ENCODE measurements around the gene SNRNP70. TPM values are rescaled to one million over a fixed set of nuclear protein-coding genes. Genes with fewer than 3 reads are reported as not detected.

SNRNP70 gene
- total and polyA plus RNA-seq, 2 experiments from 2014 or later = 243 to 361 TPM

GRCh38 chr19:49109051-49109450, 23.8 kb downstream of the SNRNP70 start:
- Histone ChIP-seq H3K4me1 (ENCODE audit: insufficient read depth) (no peaks in the 10 kb centered on the region; the same call in 1 of the 2 replicates), H3F3A (replicated peaks; ENCODE audit: low read depth) (peaks cover 36% of the 10 kb centered on the region), H3K27me3 (ENCODE audit: insufficient read depth) (no peaks in the 10 kb centered on the region), H3K4me3 (no peak overlapping the region), H3K36me3 (ENCODE audit: insufficient read depth) (0 out of 2 replicates have a peak, but pooled peaks cover 10% of the 10 kb centered on the region), H3K79me2 (replicated peaks; ENCODE audit: insufficient read depth) (no peaks in the 10 kb centered on the region), H4K20me1 (replicated peaks; ENCODE audit: insufficient read depth) (peaks cover 30% of the 10 kb centered on the region; the same call in 1 of the 2 replicates), H3K9me2 (ENCODE audit: insufficient read depth) (no peaks in the 10 kb centered on the region), H2AFZ (no peak overlapping the region), H3K27ac (ENCODE audit: low read depth) (no peak overlapping the region), H3K4me2 (no peak overlapping the region)
- peaks cover 21% of the 10 kb centered on the region for H3K4me1 Mint-ChIP-seq
- TF ChIP-seq EZH2phosphoT487 (IDR thresholded peaks at IDR 0.05; ENCODE audit: unreplicated experiment) (no peak), REST (IDR thresholded peaks at IDR 0.05; ENCODE audit: unreplicated experiment) (no peak), ETS1 (IDR thresholded peaks at IDR 0.05) (no peak), JUNB (IDR thresholded peaks at IDR 0.05; ENCODE audit: unreplicated experiment) (no peak), CREB1 (CRISPR knock-in tag; IDR thresholded peaks at IDR 0.05; ENCODE audit: low read depth) (no peak), POLR2AphosphoS5 (IDR thresholded peaks at IDR 0.05; ENCODE audit: low read depth) (no peak)
- no peak overlapping the region for H3K4me3 Mint-ChIP-seq
- ATAC-seq (no peak), DNase-seq (ENCODE audit: low spot score) (no peak)
- peaks cover 52% of the 10 kb centered on the region for H3K36me3 Mint-ChIP-seq (ENCODE audit: low read depth)
- H3K27ac Mint-ChIP-seq = peak overlapping the region; percentile 85; the same call in 1 of the 2 replicates
- peaks cover 21% of the 10 kb centered on the region for H3K27me3 Mint-ChIP-seq (ENCODE audit: insufficient read depth, low read depth, poor library complexity)
- H3K9me3 Mint-ChIP-seq = no peaks in the 10 kb centered on the region; the same call in 1 of the 3 replicates

- no peak overlapping the region for H3K4me2 ChIP-seq
- H3K27ac Mint-ChIP-seq = no peak overlapping the region
- no peak overlapping the region for H3K4me3 ChIP-seq
- H3F3A ChIP-seq (replicated peaks; ENCODE audit: low read depth) = peaks cover 35% of the 10 kb centered on the region
- H3K27ac ChIP-seq (ENCODE audit: low read depth) = no peak overlapping the region
- H3K4me3 Mint-ChIP-seq = no peak overlapping the region
- no peak for DNase-seq (ENCODE audit: low spot score)
- TF ChIP-seq STAT1 (IDR thresholded peaks at IDR 0.05; ENCODE audit: unreplicated experiment) = no peak
- no peak for TF ChIP-seq NANOG (IDR thresholded peaks at IDR 0.05; ENCODE audit: borderline replicate concordance)
- no peak; the same call in 1 of the 2 replicates for TF ChIP-seq POLR2AphosphoS5 (IDR thresholded peaks at IDR 0.05; ENCODE audit: low read depth)
- H3K36me3 Mint-ChIP-seq (ENCODE audit: low read depth) = peaks cover 46% of the 10 kb centered on the region
- H2AFZ ChIP-seq = no peak overlapping the region
- 0 out of 2 replicates have a peak, but pooled peaks cover 10% of the 10 kb centered on the region for H3K36me3 ChIP-seq (ENCODE audit: insufficient read depth)
- H3K27me3 Mint-ChIP-seq (ENCODE audit: insufficient read depth, low read depth, poor library complexity) = peaks cover 21% of the 10 kb centered on the region
- H3K9me2 ChIP-seq (ENCODE audit: insufficient read depth) = no peaks in the 10 kb centered on the region
- H3K9me3 Mint-ChIP-seq = no peaks in the 10 kb centered on the region; the same call in 1 of the 3 replicates
- H3K79me2 ChIP-seq (replicated peaks; ENCODE audit: insufficient read depth) = no peaks in the 10 kb centered on the region
- no peak for ATAC-seq
- no peaks in the 10 kb centered on the region for H3K27me3 ChIP-seq (ENCODE audit: insufficient read depth)
- H4K20me1 ChIP-seq (replicated peaks; ENCODE audit: insufficient read depth) = peaks cover 30% of the 10 kb centered on the region; the same call in 1 of the 2 replicates
- H3K4me1 Mint-ChIP-seq = peaks cover 21% of the 10 kb centered on the region
- H3K4me1 ChIP-seq (ENCODE audit: insufficient read depth) = no peaks in the 10 kb centered on the region; the same call in 1 of the 2 replicates
Measured at GRCh38 chr19:49109569-49110233, 24.4 kb downstream of the SNRNP70 start.

Measured in GM23338 (cell line).